Medulla oblongata (tissue), 1 donor: ENCODE results near the gene FXYD1.
A peak's percentile ranks its signal among the peaks of the same experiment; 100 is the strongest.
"Not testable (repeated sequence)": the region's sequence is repeated elsewhere in the genome, so short reads cannot be mapped to it uniquely, and the experiment has no call there.

Experiments used
- DNase-seq: peaks from one replicate; pipeline ENCODE4 v3.0.0-alpha.2; 2015; ENCODE audit errors: extremely low spot score

Gene FXYD1

GRCh38 chr19:35138305-35138892 is at the start of gene FXYD1:
Gene FXYD1, plus strand, starts transcription at chr19:35138824. Its CDS starts 1,256 bp downstream, at chr19:35140080.
- DNase-seq = no peak

- no peak for DNase-seq
Observed at GRCh38 chr19:35089554-35089953, 49.1 kb upstream of the FXYD1 start.

- no peak for DNase-seq
Observed at GRCh38 chr19:35090160-35090505, 48.5 kb upstream of the FXYD1 start.

GRCh38 chr19:35090506-35091214 is 48.0 kb upstream of the FXYD1 start:
- DNase-seq = peak; percentile 86

- DNase-seq = no peak
Observed at GRCh38 chr19:35093430-35093829, 45.2 kb upstream of the FXYD1 start.

GRCh38 chr19:35093941-35094647 is 44.5 kb upstream of the FXYD1 start:
- DNase-seq = no peak

GRCh38 chr19:35094656-35095055 is 44.0 kb upstream of the FXYD1 start:
- DNase-seq = no peak

- no peak for DNase-seq
Observed at GRCh38 chr19:35095667-35096368, 42.8 kb upstream of the FXYD1 start.

GRCh38 chr19:35098413-35099049 is 40.1 kb upstream of the FXYD1 start:
- no peak for DNase-seq

GRCh38 chr19:35099155-35099896 is 39.3 kb upstream of the FXYD1 start:
- no peak for DNase-seq

- DNase-seq = no peak
Observed at GRCh38 chr19:35099897-35100275, 38.7 kb upstream of the FXYD1 start.

- no peak for DNase-seq
Observed at GRCh38 chr19:35100588-35101533, 37.8 kb upstream of the FXYD1 start.

- not testable (repeated sequence) for DNase-seq
Observed at GRCh38 chr19:35101949-35102348, 36.7 kb upstream of the FXYD1 start.

GRCh38 chr19:35103614-35104013 is 35.0 kb upstream of the FXYD1 start:
- DNase-seq = not testable (repeated sequence)

GRCh38 chr19:35104361-35104760 is 34.3 kb upstream of the FXYD1 start:
- DNase-seq = no peak

GRCh38 chr19:35105047-35105410 is 33.6 kb upstream of the FXYD1 start:
- no peak for DNase-seq

- no peak for DNase-seq
Observed at GRCh38 chr19:35105411-35106290, 33.0 kb upstream of the FXYD1 start.

GRCh38 chr19:35106291-35106583 is 32.4 kb upstream of the FXYD1 start:
- peak; percentile 72 for DNase-seq

- DNase-seq = no peak
Observed at GRCh38 chr19:35106898-35107541, 31.6 kb upstream of the FXYD1 start.
